Measurements from ENCODE around the gene SEMA5B.

The SEMA5B gene

DNA sequence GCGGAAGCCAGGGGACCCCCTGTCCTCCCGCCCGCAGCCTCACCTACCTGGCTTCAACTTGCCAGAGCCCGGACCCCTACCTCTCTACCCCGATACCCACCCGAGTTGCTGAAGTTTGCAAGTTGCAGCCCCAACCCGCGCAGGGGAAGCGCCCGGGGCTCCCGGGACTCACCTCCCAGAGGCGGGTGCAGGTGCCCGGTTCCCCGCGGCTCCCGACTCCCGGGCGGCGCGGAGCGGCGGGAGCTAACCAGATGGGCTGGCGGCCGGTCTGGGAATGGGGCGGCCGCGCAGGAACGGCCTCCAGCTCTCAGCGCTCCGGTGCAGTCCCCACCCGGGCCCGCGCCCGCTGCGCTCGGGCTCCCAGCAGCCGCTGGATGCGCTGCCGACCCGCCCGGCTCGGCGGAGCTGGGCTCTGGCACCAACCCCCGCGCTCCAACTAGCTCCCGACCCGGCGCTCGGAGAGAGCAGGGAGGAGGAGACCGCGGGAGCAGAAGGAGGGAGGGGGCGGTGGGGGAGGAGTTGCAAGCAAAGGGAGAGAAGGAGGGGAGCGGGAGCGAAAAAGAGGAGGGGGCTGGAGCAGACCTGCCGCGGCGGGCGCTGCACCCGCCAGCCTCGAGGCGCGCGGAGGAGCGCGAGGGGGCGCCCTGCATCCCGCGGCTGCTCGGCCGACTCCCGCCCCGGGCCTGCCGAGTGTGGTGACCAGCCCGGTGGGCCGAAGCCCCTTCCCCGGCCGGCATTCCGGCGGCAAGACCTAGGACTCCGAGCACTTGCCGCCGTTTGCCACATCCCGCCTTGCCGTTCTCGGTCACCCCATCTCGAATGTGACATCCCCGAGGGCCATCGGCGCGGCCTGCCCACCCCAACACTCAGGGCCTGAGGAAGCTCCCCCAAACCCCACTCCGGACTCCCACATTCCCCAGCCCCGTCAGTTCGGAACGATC is at the start of gene SEMA5B:
SEMA5B (minus strand) TSS at position 472 of the 941 bp plus-strand sequence. CDS start 66,500 bp downstream, outside the sequence.
- no peak for DNase-seq (ENCODE audit: low read depth)

DNA sequence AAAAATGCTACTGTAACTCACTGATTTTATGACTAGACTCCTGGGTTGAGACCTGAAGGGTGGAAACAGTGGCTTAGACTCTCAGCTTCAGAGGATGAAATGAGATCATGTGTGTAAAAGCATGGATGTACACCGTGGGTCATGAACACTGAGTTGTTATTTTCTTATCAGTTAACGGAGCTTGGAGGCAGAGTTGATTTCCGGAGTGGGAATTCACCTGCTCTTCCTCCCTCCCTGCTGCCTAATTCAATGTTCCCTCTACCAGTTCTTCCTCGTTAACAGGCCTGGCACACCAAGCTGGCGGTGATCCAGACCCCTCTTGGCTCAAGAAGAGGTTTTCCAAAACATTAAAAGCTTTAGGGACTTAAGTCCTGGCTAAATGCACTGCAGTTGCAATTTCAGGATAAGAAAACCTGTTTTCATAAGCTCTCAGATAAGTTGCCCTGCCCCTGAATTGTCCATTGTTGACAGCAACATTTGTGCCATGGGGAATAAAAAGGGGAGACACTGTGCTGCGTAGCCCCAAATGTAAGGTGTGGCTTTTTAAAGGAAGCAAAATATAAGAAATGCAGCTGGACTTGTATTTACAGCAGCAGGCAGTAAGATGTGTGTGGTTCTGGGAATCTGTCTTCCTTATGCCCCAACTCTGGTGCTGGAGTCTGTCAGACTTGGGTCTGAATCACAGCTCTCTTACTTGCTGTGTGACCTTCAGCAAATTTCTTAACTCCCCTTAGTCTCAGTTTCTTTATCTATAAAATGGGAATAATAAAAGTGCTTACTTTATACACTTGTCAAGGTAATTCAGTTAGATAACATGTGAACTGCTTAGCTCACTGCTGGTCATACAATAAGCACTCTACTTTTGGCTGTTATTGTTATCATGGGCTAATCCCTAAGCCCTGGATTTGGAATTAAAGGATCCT is 49.2 kb upstream of the SEMA5B start:
- no peak for DNase-seq (ENCODE audit: low read depth)

DNA sequence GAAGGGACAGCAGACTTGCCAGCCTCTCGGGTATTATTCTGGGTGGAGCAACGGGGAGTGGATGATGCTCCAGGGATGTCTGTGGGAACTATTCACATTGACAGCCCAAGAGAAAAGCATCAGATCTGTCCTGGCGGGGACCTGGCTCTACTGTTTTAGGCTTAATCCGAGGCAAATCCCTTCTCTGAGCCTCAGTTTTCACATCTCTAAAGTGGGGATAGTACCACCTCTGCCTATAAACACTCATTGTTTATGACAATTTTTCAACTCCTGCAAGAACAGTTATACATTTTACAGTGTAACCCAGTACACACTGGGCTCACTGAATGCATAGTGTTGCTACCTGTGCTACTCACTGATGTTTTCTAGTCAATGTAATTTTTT is 48.5 kb upstream of the SEMA5B start:
- no peak for DNase-seq (ENCODE audit: low read depth)

GRCh38 chr3:123075359-123075758 is 47.8 kb upstream of the SEMA5B start:
- no peak for DNase-seq (ENCODE audit: low read depth)

- no peak for DNase-seq (ENCODE audit: low read depth)
These were observed 45.0 kb upstream of the SEMA5B start for GRCh38 chr3:123072564-123072963.

GRCh38 chr3:123072152-123072551 is 44.6 kb upstream of the SEMA5B start:
- no peak for DNase-seq (ENCODE audit: low read depth)

GRCh38 chr3:123071581-123071980 is 44.0 kb upstream of the SEMA5B start:
- DNase-seq (ENCODE audit: low read depth) = no peak

GRCh38 chr3:123071146-123071545 is 43.6 kb upstream of the SEMA5B start:
- no peak for DNase-seq (ENCODE audit: low read depth)

DNA sequence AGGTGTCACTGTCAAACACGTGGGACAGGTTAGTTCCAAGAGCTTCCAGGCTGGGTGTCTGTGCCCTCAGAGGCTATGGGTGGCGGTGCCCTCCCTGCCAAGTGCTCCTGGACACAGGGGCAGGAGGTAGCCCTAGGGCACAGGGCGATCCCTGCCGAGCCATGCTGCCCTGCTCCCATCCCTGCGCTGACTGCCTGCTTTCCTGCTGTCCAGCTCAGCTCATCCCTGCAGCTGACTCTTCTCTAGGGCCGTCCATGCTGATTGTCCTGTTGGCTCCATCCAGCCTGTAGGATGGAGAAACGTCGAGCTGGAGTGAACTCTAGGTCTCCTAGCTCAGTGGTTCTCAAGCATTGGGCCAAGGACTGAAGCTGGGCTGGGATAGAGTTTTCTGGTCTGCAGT is 42.9 kb upstream of the SEMA5B start:
- no peak for DNase-seq (ENCODE audit: low read depth)

DNA sequence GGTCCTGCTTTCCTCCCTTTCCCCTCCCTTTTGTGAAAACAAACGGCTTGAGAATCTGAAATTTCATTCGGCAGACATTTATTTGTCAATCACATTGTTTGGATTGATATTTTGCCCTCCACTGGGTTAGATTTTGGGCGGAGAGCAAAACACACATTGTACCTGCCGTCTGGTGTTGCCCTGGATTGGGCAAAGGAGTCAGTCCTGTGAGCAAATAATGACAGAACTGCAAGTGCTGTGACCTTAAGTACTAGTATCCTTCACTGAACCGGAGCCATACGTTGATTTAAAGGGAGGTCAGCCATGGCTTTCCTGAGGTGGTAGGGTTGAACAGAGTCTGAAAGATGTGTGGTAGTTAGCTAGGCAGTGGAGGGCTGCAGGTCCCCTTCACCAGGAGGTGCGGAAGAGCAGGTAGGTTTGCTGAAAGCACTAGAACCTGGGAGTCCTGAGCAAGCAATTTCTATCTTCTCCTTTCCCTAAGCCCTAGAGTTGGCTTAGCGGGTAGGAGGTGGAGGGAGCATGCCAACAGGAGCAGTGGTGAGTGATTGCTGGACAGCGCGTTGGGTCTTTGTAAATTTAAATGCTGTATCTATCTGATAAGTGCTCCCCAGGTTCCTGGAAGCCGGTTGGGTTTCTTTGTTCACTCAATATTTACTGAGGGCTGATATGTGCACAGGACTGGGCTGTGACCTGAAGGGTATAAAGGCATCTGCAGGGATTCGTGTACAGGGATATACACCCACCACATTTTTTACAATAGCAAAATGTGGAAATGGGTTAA is 41.2 kb upstream of the SEMA5B start:
- DNase-seq (ENCODE audit: low read depth) = no peak

- no peak for DNase-seq (ENCODE audit: low read depth)
These were observed 40.4 kb upstream of the SEMA5B start for GRCh38 chr3:123067689-123068600.

GRCh38 chr3:123066896-123067688 is 39.5 kb upstream of the SEMA5B start, which contains the start of gene PDIA5:
Gene PDIA5 (plus strand): TSS chr3:123067025. CDS start chr3:123067165, 140 bp downstream.
- peak; percentile 63 for DNase-seq (ENCODE audit: low read depth)

- no peak for DNase-seq (ENCODE audit: low read depth)
These were observed 39.0 kb upstream of the SEMA5B start for GRCh38 chr3:123066599-123066895.

DNA sequence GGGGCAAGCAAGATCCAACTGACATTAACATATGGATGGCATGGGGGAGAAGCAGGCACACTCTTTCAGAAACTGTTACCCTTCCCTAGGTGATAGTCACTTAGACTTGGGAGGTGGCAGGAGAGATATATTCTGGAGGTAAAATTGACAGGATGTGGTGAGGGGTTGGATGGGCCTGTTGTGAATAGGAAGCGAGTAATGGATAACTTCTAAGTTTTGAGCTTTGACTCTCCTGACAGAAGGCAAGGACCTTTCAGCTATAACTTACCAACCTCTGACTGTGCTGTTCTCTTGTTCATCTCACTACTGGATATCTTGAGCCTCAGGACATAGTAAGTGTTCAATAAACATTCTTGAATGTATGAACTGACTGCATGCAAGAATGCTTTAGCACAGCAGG is 37.4 kb upstream of the SEMA5B start:
- DNase-seq (ENCODE audit: low read depth) = no peak

GRCh38 chr3:123064506-123064905 is 36.9 kb upstream of the SEMA5B start:
- DNase-seq (ENCODE audit: low read depth) = no peak

- no peak for DNase-seq (ENCODE audit: low read depth)
These were observed 35.5 kb upstream of the SEMA5B start for GRCh38 chr3:123063034-123063433.

DNA sequence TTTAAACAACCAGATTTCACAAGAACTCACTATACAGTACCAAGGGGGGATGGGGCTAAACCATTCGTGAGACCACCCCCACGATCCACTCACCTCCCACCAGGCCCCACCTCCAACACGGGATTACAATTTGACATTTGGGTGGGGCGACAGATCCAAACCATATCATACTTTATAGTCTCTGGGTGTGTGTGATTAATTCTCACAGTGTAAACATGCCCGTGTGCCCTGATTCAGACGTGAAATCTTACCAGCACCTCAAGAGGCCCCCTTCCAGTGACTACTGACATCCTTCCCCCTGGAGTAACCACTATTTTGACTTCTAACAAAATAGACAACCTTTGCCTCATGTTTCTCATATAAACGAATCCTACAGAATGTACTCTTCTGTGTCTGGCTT is 34.3 kb upstream of the SEMA5B start:
- no peak for DNase-seq (ENCODE audit: low read depth)

GRCh38 chr3:123060054-123060453 is 32.5 kb upstream of the SEMA5B start:
- no peak for DNase-seq (ENCODE audit: low read depth)

- no peak for DNase-seq (ENCODE audit: low read depth)
These were observed 30.9 kb upstream of the SEMA5B start for GRCh38 chr3:123058505-123058904.

GRCh38 chr3:123055352-123055751 is 27.8 kb upstream of the SEMA5B start:
- no peak for DNase-seq (ENCODE audit: low read depth)
